GM23338 (cell line): ENCODE measurements around the gene KCNMA1. TPM values are rescaled to one million over a fixed set of nuclear protein-coding genes. Genes with fewer than 3 reads are reported as not detected.

Experiments used
- ATAC-seq: fragments of 200-7000 bp; cut with Tn5 transposase; 3 replicates; pipeline ENCODE4 v1.9.1; 2020
- DNase-seq: peaks from one replicate; pipeline ENCODE4 v3.0.0-alpha.2; 2015; ENCODE audit warnings: low spot score
- H2AFZ ChIP-seq: fragments of 200-600 bp; sonication (generic); 2 replicates; pipeline ENCODE4 v1.8.0; 2016; ENCODE audit warnings: antibody characterized with exemption, mild to moderate bottlenecking, moderate library complexity
- H3F3A ChIP-seq: fragments of 200-600 bp; sonication (generic); replicated peaks from 2 replicates; pipeline ENCODE4 v1.8.0; 2017; ENCODE audit warnings: antibody characterized with exemption, mixed run types, low read depth
- H3K27ac ChIP-seq: fragments of 200-600 bp; sonication (generic); 2 replicates; pipeline ENCODE4 v1.6.1; 2016; ENCODE audit warnings: low read depth
- H3K27me3 ChIP-seq: fragments of 200-600 bp; sonication (generic); 2 replicates; pipeline ENCODE4 v1.8.0; 2016; ENCODE audit warnings: mild to moderate bottlenecking, mixed run types, moderate library complexity; ENCODE audit not compliant: insufficient read depth
- H3K36me3 ChIP-seq: fragments of 200-600 bp; sonication (generic); 2 replicates; pipeline ENCODE4 v1.8.0; 2016; ENCODE audit warnings: mild to moderate bottlenecking; ENCODE audit not compliant: insufficient read depth
- H3K4me1 ChIP-seq: fragments of 200-600 bp; sonication (generic); 2 replicates; pipeline ENCODE4 v1.8.0; 2016; ENCODE audit warnings: mild to moderate bottlenecking, moderate library complexity; ENCODE audit not compliant: insufficient read depth
- H3K4me2 ChIP-seq: fragments of 200-600 bp; sonication (generic); 2 replicates; pipeline ENCODE4 v1.7.1; 2017; ENCODE audit warnings: mixed run types
- H3K4me3 ChIP-seq: fragments of 200-600 bp; sonication (generic); 2 replicates; pipeline ENCODE4 v1.6.1; 2016; ENCODE audit warnings: mixed run types
- H3K79me2 ChIP-seq: fragments of 200-600 bp; sonication (generic); replicated peaks from 2 replicates; pipeline ENCODE4 v1.8.0; 2017; ENCODE audit warnings: mild to moderate bottlenecking; ENCODE audit not compliant: insufficient read depth
- H3K9me2 ChIP-seq: fragments of 200-600 bp; sonication (generic); 2 replicates; pipeline ENCODE4 v1.8.0; 2017; ENCODE audit not compliant: insufficient read depth
- H4K20me1 ChIP-seq: fragments of 200-600 bp; sonication (generic); replicated peaks from 2 replicates; pipeline ENCODE4 v1.8.0; 2017; ENCODE audit warnings: mild to moderate bottlenecking; ENCODE audit not compliant: insufficient read depth
- H3K27ac Mint-ChIP-seq: 2 replicates; pipeline ENCODE4 v1.8.0; 2020; ENCODE audit warnings: inconsistent platforms, mild to moderate bottlenecking, moderate library complexity, mixed read lengths
- H3K27me3 Mint-ChIP-seq: 3 replicates; pipeline ENCODE4 v1.8.0; 2022; ENCODE audit warnings: low read depth, mild to moderate bottlenecking, moderate library complexity, mixed read lengths, inconsistent platforms; ENCODE audit not compliant: insufficient read depth, poor library complexity
- H3K36me3 Mint-ChIP-seq: 3 replicates; pipeline ENCODE4 v1.8.0; 2021; ENCODE audit warnings: low read depth, mild to moderate bottlenecking, inconsistent platforms, moderate library complexity, mixed read lengths
- H3K4me1 Mint-ChIP-seq: 3 replicates; pipeline ENCODE4 v1.8.0; 2020; ENCODE audit warnings: mild to moderate bottlenecking, inconsistent platforms, mixed read lengths
- H3K4me3 Mint-ChIP-seq: 3 replicates; pipeline ENCODE4 v1.8.0; 2021; ENCODE audit warnings: moderate library complexity, mild to moderate bottlenecking, inconsistent platforms, mixed read lengths
- H3K9me3 Mint-ChIP-seq: 3 replicates; pipeline ENCODE4 v1.8.0; 2020; ENCODE audit warnings: moderate library complexity, mild to moderate bottlenecking, inconsistent platforms, mixed read lengths
- EZH2 ChIP-seq: fragments of 200-600 bp; sonication (generic); IDR thresholded peaks from one replicate; pipeline ENCODE4 v1.8.0; 2017; ENCODE audit warnings: antibody characterized with exemption, mild to moderate bottlenecking, low read depth; ENCODE audit not compliant: unreplicated experiment
- NANOG ChIP-seq: IDR thresholded peaks from 2 replicates; pipeline ENCODE4 v1.6.1; 2016; ENCODE audit warnings: antibody characterized with exemption, borderline replicate concordance
- POLR2AphosphoS5 ChIP-seq: IDR thresholded peaks from 2 replicates; pipeline ENCODE4 v1.6.1; 2016; ENCODE audit warnings: antibody characterized with exemption, low read depth
- STAT1 ChIP-seq: IDR thresholded peaks from one replicate; pipeline ENCODE4 v1.6.1; 2016; ENCODE audit warnings: antibody characterized with exemption; ENCODE audit not compliant: unreplicated experiment
- ZNF331 ChIP-seq: fragments of 250-450 bp; sonication (Bioruptor Pico); IDR thresholded peaks from 2 replicates; pipeline ENCODE4 v1.5.0; 2020; ENCODE audit warnings: low read depth, mild to moderate bottlenecking, moderate library complexity
- polyA plus RNA-seq: library from polyadenylated mRNA; unstranded; fragments of >200 nt; fragmentation: Nextera tagmentation; extraction: Ambion mirVana; gene quantifications from 2 replicates; pipeline ENCODE4 v1.2.1, GENCODE V29; 2016
- total RNA-seq: library from RNA; depleted of rRNA; stranded (reverse); fragments of >200 nt; shearing (Covaris generic); gene quantifications from 2 replicates; pipeline ENCODE4 v1.2.3, GENCODE V29; 2014
- TF ChIP-seq, protein P1 (sequence below): IDR thresholded peaks from one replicate; pipeline ENCODE4 v1.6.1; 2018; ENCODE audit warnings: antibody characterized with exemption; ENCODE audit not compliant: unreplicated experiment
- TF ChIP-seq, protein P2 (sequence below): IDR thresholded peaks from 2 replicates; pipeline ENCODE4 v1.6.1; 2016; ENCODE audit warnings: antibody characterized with exemption
- TF ChIP-seq, protein P3 (sequence below): fragments of 250-450 bp; sonication (Bioruptor Pico); IDR thresholded peaks from 2 replicates; pipeline ENCODE4 v1.5.0; 2020; ENCODE audit warnings: mild to moderate bottlenecking, moderate library complexity

Gene KCNMA1
- total and polyA plus RNA-seq, 2 experiments from 2014 or later: 8.2 to 9.0 TPM

DNA sequence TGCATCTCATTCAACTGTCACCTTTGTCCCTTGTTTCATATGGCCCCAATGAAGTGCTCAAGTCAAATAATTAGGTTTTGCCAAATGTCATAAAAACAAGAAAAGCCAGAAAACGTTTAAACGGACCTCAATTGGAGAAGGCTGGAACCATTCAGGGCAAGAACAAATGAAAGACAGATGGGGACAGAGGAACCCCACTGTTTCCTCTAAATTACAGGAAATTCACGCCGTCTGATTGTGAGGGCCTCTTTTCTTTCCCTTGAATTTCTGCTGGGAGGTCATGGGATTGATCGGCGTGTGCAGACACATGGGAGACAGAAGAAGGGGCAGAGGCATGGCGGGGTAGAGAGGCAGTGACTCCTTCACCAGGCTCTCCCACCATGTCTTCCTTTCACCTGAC, 656.4 kb downstream of the KCNMA1 start:
- ATAC-seq (no peak), DNase-seq (no peak)
- Mint-ChIP-seq H3K4me1 (peaks cover 16% of the 10 kb centered on the region), H3K27me3 (peaks cover 2% of the 10 kb centered on the region), H3K9me3 (no peaks in the 10 kb centered on the region), H3K27ac (no peak overlapping the region), H3K4me3 (no peak overlapping the region), H3K36me3 (no peaks in the 10 kb centered on the region)
- 0 out of 2 replicates have a peak, but pooled peaks cover 6% of the 10 kb centered on the region for H3K9me2 ChIP-seq
- H3K4me3 ChIP-seq: no peak overlapping the region
- peaks cover 7% of the 10 kb centered on the region; the same call in 1 of the 2 replicates for H3K4me1 ChIP-seq
- H3K4me2 ChIP-seq: no peak overlapping the region
- no peak overlapping the region for H2AFZ ChIP-seq
- H3K27ac ChIP-seq: no peak overlapping the region
- TF ChIP-seq EZH2 (no peak), ZNF331 (CRISPR knock-in tag) (no peak), POLR2AphosphoS5 (no peak)
- TF ChIP-seq, protein P1, sequence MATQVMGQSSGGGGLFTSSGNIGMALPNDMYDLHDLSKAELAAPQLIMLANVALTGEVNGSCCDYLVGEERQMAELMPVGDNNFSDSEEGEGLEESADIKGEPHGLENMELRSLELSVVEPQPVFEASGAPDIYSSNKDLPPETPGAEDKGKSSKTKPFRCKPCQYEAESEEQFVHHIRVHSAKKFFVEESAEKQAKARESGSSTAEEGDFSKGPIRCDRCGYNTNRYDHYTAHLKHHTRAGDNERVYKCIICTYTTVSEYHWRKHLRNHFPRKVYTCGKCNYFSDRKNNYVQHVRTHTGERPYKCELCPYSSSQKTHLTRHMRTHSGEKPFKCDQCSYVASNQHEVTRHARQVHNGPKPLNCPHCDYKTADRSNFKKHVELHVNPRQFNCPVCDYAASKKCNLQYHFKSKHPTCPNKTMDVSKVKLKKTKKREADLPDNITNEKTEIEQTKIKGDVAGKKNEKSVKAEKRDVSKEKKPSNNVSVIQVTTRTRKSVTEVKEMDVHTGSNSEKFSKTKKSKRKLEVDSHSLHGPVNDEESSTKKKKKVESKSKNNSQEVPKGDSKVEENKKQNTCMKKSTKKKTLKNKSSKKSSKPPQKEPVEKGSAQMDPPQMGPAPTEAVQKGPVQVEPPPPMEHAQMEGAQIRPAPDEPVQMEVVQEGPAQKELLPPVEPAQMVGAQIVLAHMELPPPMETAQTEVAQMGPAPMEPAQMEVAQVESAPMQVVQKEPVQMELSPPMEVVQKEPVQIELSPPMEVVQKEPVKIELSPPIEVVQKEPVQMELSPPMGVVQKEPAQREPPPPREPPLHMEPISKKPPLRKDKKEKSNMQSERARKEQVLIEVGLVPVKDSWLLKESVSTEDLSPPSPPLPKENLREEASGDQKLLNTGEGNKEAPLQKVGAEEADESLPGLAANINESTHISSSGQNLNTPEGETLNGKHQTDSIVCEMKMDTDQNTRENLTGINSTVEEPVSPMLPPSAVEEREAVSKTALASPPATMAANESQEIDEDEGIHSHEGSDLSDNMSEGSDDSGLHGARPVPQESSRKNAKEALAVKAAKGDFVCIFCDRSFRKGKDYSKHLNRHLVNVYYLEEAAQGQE: no peak
- TF ChIP-seq, protein P2, sequence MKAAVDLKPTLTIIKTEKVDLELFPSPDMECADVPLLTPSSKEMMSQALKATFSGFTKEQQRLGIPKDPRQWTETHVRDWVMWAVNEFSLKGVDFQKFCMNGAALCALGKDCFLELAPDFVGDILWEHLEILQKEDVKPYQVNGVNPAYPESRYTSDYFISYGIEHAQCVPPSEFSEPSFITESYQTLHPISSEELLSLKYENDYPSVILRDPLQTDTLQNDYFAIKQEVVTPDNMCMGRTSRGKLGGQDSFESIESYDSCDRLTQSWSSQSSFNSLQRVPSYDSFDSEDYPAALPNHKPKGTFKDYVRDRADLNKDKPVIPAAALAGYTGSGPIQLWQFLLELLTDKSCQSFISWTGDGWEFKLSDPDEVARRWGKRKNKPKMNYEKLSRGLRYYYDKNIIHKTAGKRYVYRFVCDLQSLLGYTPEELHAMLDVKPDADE: no peak
- H4K20me1 ChIP-seq: no peaks in the 10 kb centered on the region
- no peaks in the 10 kb centered on the region for H3F3A ChIP-seq
- H3K27me3 ChIP-seq: no peaks in the 10 kb centered on the region
- no peaks in the 10 kb centered on the region for H3K36me3 ChIP-seq
- no peaks in the 10 kb centered on the region for H3K79me2 ChIP-seq

DNA sequence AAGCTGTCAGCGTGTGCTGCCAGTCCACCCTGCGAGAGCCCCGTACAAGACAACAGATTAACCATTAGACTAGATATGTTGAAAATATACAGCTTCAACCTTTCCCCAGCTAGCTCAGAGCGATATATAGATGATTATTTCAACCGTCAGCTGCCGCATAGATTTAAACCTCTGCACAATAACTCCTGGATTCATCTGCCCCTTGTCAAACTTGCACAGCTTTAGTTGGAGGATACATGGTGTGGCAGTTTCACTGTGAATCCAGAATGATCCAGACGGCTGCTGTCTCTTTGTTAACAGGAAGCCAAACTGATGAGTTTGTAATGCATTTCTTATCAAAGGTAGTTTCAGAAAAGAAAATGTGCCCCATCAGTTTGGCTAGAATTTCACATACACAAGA, 659.7 kb downstream of the KCNMA1 start:
- H3K79me2 ChIP-seq: no peaks in the 10 kb centered on the region
- no peak overlapping the region for H3K27ac ChIP-seq
- DNase-seq (no peak), ATAC-seq (no peak)
- H3K27ac Mint-ChIP-seq: no peak overlapping the region
- H3K4me3 Mint-ChIP-seq: no peak overlapping the region
- no peak overlapping the region for H2AFZ ChIP-seq
- no peak overlapping the region for H3K4me3 ChIP-seq
- H4K20me1 ChIP-seq: no peaks in the 10 kb centered on the region
- H3K36me3 Mint-ChIP-seq: no peaks in the 10 kb centered on the region
- no peaks in the 10 kb centered on the region for H3F3A ChIP-seq
- no peaks in the 10 kb centered on the region; the same call in 2 of the 3 replicates for H3K9me3 Mint-ChIP-seq
- H3K4me1 Mint-ChIP-seq: peaks cover 14% of the 10 kb centered on the region
- H3K27me3 Mint-ChIP-seq: peaks cover 2% of the 10 kb centered on the region
- H3K9me2 ChIP-seq: 0 out of 2 replicates have a peak, but pooled peaks cover 6% of the 10 kb centered on the region
- H3K36me3 ChIP-seq: no peaks in the 10 kb centered on the region
- no peaks in the 10 kb centered on the region for H3K27me3 ChIP-seq
- no peak overlapping the region for H3K4me2 ChIP-seq
- no peaks in the 10 kb centered on the region for H3K4me1 ChIP-seq
- TF ChIP-seq STAT1: no peak
- TF ChIP-seq, protein P3, sequence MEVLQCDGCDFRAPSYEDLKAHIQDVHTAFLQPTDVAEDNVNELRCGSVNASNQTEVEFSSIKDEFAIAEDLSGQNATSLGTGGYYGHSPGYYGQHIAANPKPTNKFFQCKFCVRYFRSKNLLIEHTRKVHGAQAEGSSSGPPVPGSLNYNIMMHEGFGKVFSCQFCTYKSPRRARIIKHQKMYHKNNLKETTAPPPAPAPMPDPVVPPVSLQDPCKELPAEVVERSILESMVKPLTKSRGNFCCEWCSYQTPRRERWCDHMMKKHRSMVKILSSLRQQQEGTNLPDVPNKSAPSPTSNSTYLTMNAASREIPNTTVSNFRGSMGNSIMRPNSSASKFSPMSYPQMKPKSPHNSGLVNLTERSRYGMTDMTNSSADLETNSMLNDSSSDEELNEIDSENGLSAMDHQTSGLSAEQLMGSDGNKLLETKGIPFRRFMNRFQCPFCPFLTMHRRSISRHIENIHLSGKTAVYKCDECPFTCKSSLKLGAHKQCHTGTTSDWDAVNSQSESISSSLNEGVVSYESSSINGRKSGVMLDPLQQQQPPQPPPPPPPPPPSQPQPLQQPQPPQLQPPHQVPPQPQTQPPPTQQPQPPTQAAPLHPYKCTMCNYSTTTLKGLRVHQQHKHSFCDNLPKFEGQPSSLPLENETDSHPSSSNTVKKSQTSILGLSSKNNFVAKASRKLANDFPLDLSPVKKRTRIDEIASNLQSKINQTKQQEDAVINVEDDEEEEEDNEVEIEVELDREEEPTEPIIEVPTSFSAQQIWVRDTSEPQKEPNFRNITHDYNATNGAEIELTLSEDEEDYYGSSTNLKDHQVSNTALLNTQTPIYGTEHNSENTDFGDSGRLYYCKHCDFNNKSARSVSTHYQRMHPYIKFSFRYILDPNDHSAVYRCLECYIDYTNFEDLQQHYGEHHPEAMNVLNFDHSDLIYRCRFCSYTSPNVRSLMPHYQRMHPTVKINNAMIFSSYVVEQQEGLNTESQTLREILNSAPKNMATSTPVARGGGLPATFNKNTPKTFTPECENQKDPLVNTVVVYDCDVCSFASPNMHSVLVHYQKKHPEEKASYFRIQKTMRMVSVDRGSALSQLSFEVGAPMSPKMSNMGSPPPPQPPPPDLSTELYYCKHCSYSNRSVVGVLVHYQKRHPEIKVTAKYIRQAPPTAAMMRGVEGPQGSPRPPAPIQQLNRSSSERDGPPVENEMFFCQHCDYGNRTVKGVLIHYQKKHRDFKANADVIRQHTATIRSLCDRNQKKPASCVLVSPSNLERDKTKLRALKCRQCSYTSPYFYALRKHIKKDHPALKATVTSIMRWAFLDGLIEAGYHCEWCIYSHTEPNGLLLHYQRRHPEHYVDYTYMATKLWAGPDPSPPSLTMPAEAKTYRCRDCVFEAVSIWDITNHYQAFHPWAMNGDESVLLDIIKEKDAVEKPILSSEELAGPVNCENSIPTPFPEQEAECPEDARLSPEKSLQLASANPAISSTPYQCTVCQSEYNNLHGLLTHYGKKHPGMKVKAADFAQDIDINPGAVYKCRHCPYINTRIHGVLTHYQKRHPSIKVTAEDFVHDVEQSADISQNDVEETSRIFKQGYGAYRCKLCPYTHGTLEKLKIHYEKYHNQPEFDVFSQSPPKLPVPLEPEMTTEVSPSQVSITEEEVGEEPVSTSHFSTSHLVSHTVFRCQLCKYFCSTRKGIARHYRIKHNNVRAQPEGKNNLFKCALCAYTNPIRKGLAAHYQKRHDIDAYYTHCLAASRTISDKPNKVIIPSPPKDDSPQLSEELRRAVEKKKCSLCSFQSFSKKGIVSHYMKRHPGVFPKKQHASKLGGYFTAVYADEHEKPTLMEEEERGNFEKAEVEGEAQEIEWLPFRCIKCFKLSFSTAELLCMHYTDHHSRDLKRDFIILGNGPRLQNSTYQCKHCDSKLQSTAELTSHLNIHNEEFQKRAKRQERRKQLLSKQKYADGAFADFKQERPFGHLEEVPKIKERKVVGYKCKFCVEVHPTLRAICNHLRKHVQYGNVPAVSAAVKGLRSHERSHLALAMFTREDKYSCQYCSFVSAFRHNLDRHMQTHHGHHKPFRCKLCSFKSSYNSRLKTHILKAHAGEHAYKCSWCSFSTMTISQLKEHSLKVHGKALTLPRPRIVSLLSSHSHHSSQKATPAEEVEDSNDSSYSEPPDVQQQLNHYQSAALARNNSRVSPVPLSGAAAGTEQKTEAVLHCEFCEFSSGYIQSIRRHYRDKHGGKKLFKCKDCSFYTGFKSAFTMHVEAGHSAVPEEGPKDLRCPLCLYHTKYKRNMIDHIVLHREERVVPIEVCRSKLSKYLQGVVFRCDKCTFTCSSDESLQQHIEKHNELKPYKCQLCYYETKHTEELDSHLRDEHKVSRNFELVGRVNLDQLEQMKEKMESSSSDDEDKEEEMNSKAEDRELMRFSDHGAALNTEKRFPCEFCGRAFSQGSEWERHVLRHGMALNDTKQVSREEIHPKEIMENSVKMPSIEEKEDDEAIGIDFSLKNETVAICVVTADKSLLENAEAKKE: no peak
- no peak for TF ChIP-seq NANOG
